ENCODE results near the gene F10. TPM values are rescaled to one million over a fixed set of nuclear protein-coding genes. Genes with fewer than 3 reads are reported as not detected.

Gene F10
- total and polyA plus RNA-seq, 9 of the 15 experiments (the other 6 are each of a cell fraction or from before 2014, with no cell fraction given), result 0.04 to 0.09 (median 0.07) TPM; not detected in 5

GRCh38 chr13:113138792-113139551 lies 16.4 kb downstream of the F10 start (continued):
- peak; percentile 55; the same call in 1 of the 2 replicates for TF ChIP-seq ATF4 (CRISPR knock-in tag; IDR thresholded peaks at IDR 0.05)
- no peak for TF ChIP-seq USF2 (CRISPR knock-in tag; IDR thresholded peaks at IDR 0.05)
- TF ChIP-seq DLX4 (CRISPR knock-in tag; IDR thresholded peaks at IDR 0.05), result no peak
- no peak for TF ChIP-seq MTF1 (CRISPR knock-in tag; IDR thresholded peaks at IDR 0.05; ENCODE audit: borderline replicate concordance)
- TF ChIP-seq NR4A1 (CRISPR knock-in tag; IDR thresholded peaks at IDR 0.05), result no peak
- TF ChIP-seq NR4A1 (tag; IDR thresholded peaks at IDR 0.05), result peak; percentile 71; the same call in 1 of the 2 replicates
- peak; percentile 77; the same call in 1 of the 2 replicates for TF ChIP-seq KLF6 (CRISPR knock-in tag; IDR thresholded peaks at IDR 0.05; ENCODE audit: borderline replicate concordance)
- TF ChIP-seq EHMT2 (IDR thresholded peaks at IDR 0.05), result 0 out of 2 replicates have a peak, but pooled peaks have one; percentile 37
- TF ChIP-seq HSF4 (CRISPR knock-in tag; IDR thresholded peaks at IDR 0.05; ENCODE audit: borderline replicate concordance), result no peak
- TF ChIP-seq SMAD3 (CRISPR knock-in tag; conservative IDR thresholded peaks at IDR 0.05), result 0 out of 2 replicates have a peak, but pooled peaks have one; percentile 38
- no peak for TF ChIP-seq ZNF140 (CRISPR knock-in tag; IDR thresholded peaks at IDR 0.05)
- TF ChIP-seq ZBED1 (IDR thresholded peaks at IDR 0.05), result no peak
- TF ChIP-seq HIVEP1 (CRISPR knock-in tag; IDR thresholded peaks at IDR 0.05), result 0 out of 2 replicates have a peak, but pooled peaks have one; percentile 20
- TF ChIP-seq CHD2 (IDR thresholded peaks at IDR 0.05; ENCODE audit: low read depth, low read length), result no peak
- TF ChIP-seq LEF1 (IDR thresholded peaks at IDR 0.05), result 0 out of 2 replicates have a peak, but pooled peaks have one; percentile 13
- no peak for TF ChIP-seq PTTG1 (tag; IDR thresholded peaks at IDR 0.05; ENCODE audit: low read depth)
- no peak for TF ChIP-seq MIER1 (IDR thresholded peaks at IDR 0.05; ENCODE audit: low read depth)
- TF ChIP-seq BACH1 (tag; IDR thresholded peaks at IDR 0.05), result no peak
- 0 out of 4 replicates have a peak, but pooled peaks of 1 of the 2 experiments have one; percentile 49 for TF ChIP-seq ZNF639 (CRISPR knock-in tag; conservative IDR thresholded peaks at IDR 0.05 in 1 of 2, IDR thresholded peaks at IDR 0.05 in 1 of 2)
- peak; percentile 60; the same call in 1 of the 2 replicates for TF ChIP-seq ZBTB17 (CRISPR knock-in tag; IDR thresholded peaks at IDR 0.05)
- TF ChIP-seq EP300 (IDR thresholded peaks at IDR 0.05; ENCODE audit: low read length), result no peak
- TF ChIP-seq ZNF239 (CRISPR knock-in tag; IDR thresholded peaks at IDR 0.05), result peak; percentile 49; the same call in 1 of the 2 replicates
- no peak for TF ChIP-seq RAD21 (CRISPR knock-in tag; conservative IDR thresholded peaks at IDR 0.05 in 1 of 2, IDR thresholded peaks at IDR 0.05 in 1 of 2)
- TF ChIP-seq CEBPB (tag; IDR thresholded peaks at IDR 0.05), result peak; percentile 63
- TF ChIP-seq NR2C1 (IDR thresholded peaks at IDR 0.05), result no peak
- TF ChIP-seq NR2C1 (tag; IDR thresholded peaks at IDR 0.05), result peak; percentile 33; the same call in 1 of the 2 replicates
- TF ChIP-seq ARID2 (IDR thresholded peaks at IDR 0.05), result no peak

Measured in K562 (cell line).